HepG2 (cell line): ENCODE data around the gene TMEM134. TPM values are rescaled to one million over a fixed set of nuclear protein-coding genes. Genes with fewer than 3 reads are reported as not detected.

Source experiments
- AGO2 ChIP-seq: fragments of 200-400 bp; formaldehyde crosslinking; optimal IDR thresholded peaks from 2 replicates; pipeline ENCODE3; 2017; ENCODE audit warnings: mild to moderate bottlenecking, low read depth, low read length, moderate library complexity
- EED ChIP-seq: sonication (generic); formaldehyde crosslinking; IDR thresholded peaks from 2 replicates; pipeline ENCODE4 v1.5.0; 2020; ENCODE audit warnings: mild to moderate bottlenecking, missing genetic modification reagents
- FOXO4 ChIP-seq: sonication (generic); formaldehyde crosslinking; conservative IDR thresholded peaks from 2 replicates; pipeline ENCODE4 v1.8.1; 2023; ENCODE audit warnings: missing genetic modification reagents
- FOXP4 ChIP-seq: sonication (generic); formaldehyde crosslinking; IDR thresholded peaks from 2 replicates; pipeline ENCODE4 v1.4.0; 2020; ENCODE audit warnings: missing genetic modification reagents
- GABPB1 ChIP-seq: IDR thresholded peaks from 2 replicates; pipeline ENCODE4 v1.6.1; 2016; ENCODE audit warnings: mild to moderate bottlenecking, missing genetic modification reagents, moderate library complexity, missing compliant biosample characterization
- HDAC6 ChIP-seq: fragments of 200-600 bp; sonication (generic); IDR thresholded peaks from 2 replicates; pipeline ENCODE4 v1.7.0; 2017; ENCODE audit warnings: mild to moderate bottlenecking, antibody characterized with exemption, low read length, low read depth
- HNF4G ChIP-seq, 2 experiments: sonication (generic) in 1 of 2; formaldehyde crosslinking in 1 of 2; IDR thresholded peaks; 2 replicates each; pipeline versions ENCODE4 v1.4.0 to v1.6.1; 2011 to 2020; ENCODE audit warnings: borderline replicate concordance in 2 of 2, low read depth in 2 of 2, mild to moderate bottlenecking in 2 of 2, low read length in 1 of 2, missing genetic modification reagents in 1 of 2, moderate library complexity in 1 of 2
- IKZF1 ChIP-seq: fragments of 450-650 bp; IDR thresholded peaks from 2 replicates; pipeline ENCODE4 v1.7.1; 2016
- MTF2 ChIP-seq: sonication (generic); formaldehyde crosslinking; IDR thresholded peaks from 2 replicates; pipeline ENCODE4 v1.5.0; 2020; ENCODE audit warnings: missing genetic modification reagents, borderline replicate concordance
- NR2F1 ChIP-seq, 2 experiments: fragments of 450-650 bp in 1 of 2; formaldehyde crosslinking in 1 of 2; IDR thresholded peaks; 2 replicates each; pipeline versions ENCODE4 v1.5.0 to v1.6.1; 2016 to 2020; ENCODE audit warnings: mild to moderate bottlenecking in 1 of 2, missing compliant biosample characterization in 1 of 2, missing genetic modification reagents in 1 of 2, moderate library complexity in 1 of 2
- PATZ1 ChIP-seq: sonication (generic); formaldehyde crosslinking; IDR thresholded peaks from 2 replicates; pipeline ENCODE4 v1.4.0; 2020; ENCODE audit warnings: missing genetic modification reagents
- RNF2 ChIP-seq: fragments of 450-650 bp; conservative IDR thresholded peaks from 2 replicates; pipeline ENCODE4 v1.6.1; 2016; ENCODE audit warnings: low read depth
- SETDB1 ChIP-seq: sonication (generic); formaldehyde crosslinking; IDR thresholded peaks from 2 replicates; pipeline ENCODE4 v1.5.1; 2020; ENCODE audit warnings: missing genetic modification reagents, mild to moderate bottlenecking, borderline replicate concordance
- THAP8 ChIP-seq: sonication (generic); formaldehyde crosslinking; IDR thresholded peaks from 2 replicates; pipeline ENCODE4 v1.5.1; 2020; ENCODE audit warnings: missing genetic modification reagents, mild to moderate bottlenecking, borderline replicate concordance
- ZNF138 ChIP-seq: sonication (generic); formaldehyde crosslinking; IDR thresholded peaks from 2 replicates; pipeline ENCODE4 v1.5.0; 2020; ENCODE audit warnings: mild to moderate bottlenecking, low read depth, missing genetic modification reagents
- ZNF20 ChIP-seq: sonication (generic); formaldehyde crosslinking; IDR thresholded peaks from 2 replicates; pipeline ENCODE4 v1.4.0; 2020; ENCODE audit warnings: mild to moderate bottlenecking, moderate library complexity, missing genetic modification reagents
- ZNF225 ChIP-seq: sonication (generic); formaldehyde crosslinking; IDR thresholded peaks from 2 replicates; pipeline ENCODE4 v1.4.0; 2020; ENCODE audit warnings: mild to moderate bottlenecking, missing genetic modification reagents
- ZNF280B ChIP-seq: sonication (generic); formaldehyde crosslinking; IDR thresholded peaks from 2 replicates; pipeline ENCODE4 v1.5.0; 2020; ENCODE audit warnings: missing genetic modification reagents, mild to moderate bottlenecking, borderline replicate concordance
- ZNF343 ChIP-seq: sonication (generic); formaldehyde crosslinking; IDR thresholded peaks from 2 replicates; pipeline ENCODE4 v1.4.0; 2020; ENCODE audit warnings: mild to moderate bottlenecking, missing genetic modification reagents
- ZNF468 ChIP-seq: sonication (generic); formaldehyde crosslinking; IDR thresholded peaks from 2 replicates; pipeline ENCODE4 v1.8.0; 2022; ENCODE audit warnings: mild to moderate bottlenecking, moderate library complexity, missing genetic modification reagents
- ZNF720 ChIP-seq: sonication (generic); formaldehyde crosslinking; IDR thresholded peaks from 2 replicates; pipeline ENCODE4 v1.4.0; 2020; ENCODE audit warnings: missing genetic modification reagents
- polyA plus RNA-seq, 8 experiments: library from polyadenylated mRNA; depleted of rRNA in 3 of 8; stranded (reverse) in 7 of 8; unstranded in 1 of 8; fragments of >200 nt; fragmentation: Illumina TruSeq in 4 of 8; extraction: Trizol in 4 of 8; gene quantifications; 2 replicates each; pipeline versions ENCODE4 v1.2.1 to v1.2.3, GENCODE V29; 2011 to 2016; ENCODE audit warnings: low read depth in 4 of 8, missing spikeins in 1 of 8, mixed read lengths in 1 of 8; ENCODE audit not compliant: insufficient read depth in 1 of 8
- total RNA-seq, 5 experiments: library from RNA; depleted of rRNA; stranded (reverse); fragments of >200 nt; fragmentation: Illumina TruSeq; extraction: Trizol; gene quantifications; 2 replicates each; pipeline ENCODE4 v1.2.3, GENCODE V29; 2016; ENCODE audit warnings: low read depth in 1 of 5

Gene TMEM134
- total and polyA plus RNA-seq, 2 of the 13 experiments (the other 11 are each of a cell fraction or from before 2014, with no cell fraction given): 6.9 to 26.9 TPM

GRCh38 chr11:67507864-67508485, 38.9 kb upstream of the TMEM134 start, which contains the start of gene CDK2AP2 (continued):
- TF ChIP-seq PATZ1 (CRISPR knock-in tag) (no peak), FOXO4 (no peak), MTF2 (no peak; the same call in 1 of the 2 replicates), IKZF1 (no peak), ZNF20 (CRISPR knock-in tag) (no peak), EED (CRISPR knock-in tag) (0 out of 2 replicates have a peak, but pooled peaks have one; percentile 55), SETDB1 (CRISPR knock-in tag) (no peak), FOXP4 (no peak), GABPB1 (CRISPR knock-in tag) (peak; percentile 93), HNF4G (IDR thresholded peaks at IDR 0.05; ENCODE audit: borderline replicate concordance, low read depth, low read length) (no peak), HNF4G (CRISPR knock-in tag; IDR thresholded peaks at IDR 0.05; ENCODE audit: borderline replicate concordance, low read depth) (no peak), AGO2 (peak; percentile 54), ZNF720 (no peak), HDAC6 (no peak), THAP8 (no peak), ZNF225 (no peak), ZNF138 (CRISPR knock-in tag) (0 out of 2 replicates have a peak, but pooled peaks have one; percentile 52), ZNF280B (no peak), NR2F1 (CRISPR knock-in tag; IDR thresholded peaks at IDR 0.05) (no peak), ZNF343 (no peak), RNF2 (no peak), ZNF468 (no peak)
